Measurements from ENCODE around the gene ZNF708. TPM values are rescaled to one million over a fixed set of nuclear protein-coding genes. Genes with fewer than 3 reads are reported as not detected.
"Not testable (repeated sequence)": the region's sequence is repeated elsewhere in the genome, so short reads cannot be mapped to it uniquely, and the experiment has no call there.

Gene ZNF708
- total RNA-seq, 1 donor from 2014 or later = 35.9 TPM

GRCh38 chr19:21352830-21353229, 23.6 kb upstream of the ZNF708 start:
- H3K9me3 Mint-ChIP-seq = peaks cover 52% of the 10 kb centered on the region
- no peak overlapping the region for H3K27ac Mint-ChIP-seq
- Histone ChIP-seq H3K4me3 (no peak overlapping the region), H4K20me1 (ENCODE audit: low read depth) (no peaks in the 10 kb centered on the region), H3K36me3 (no peaks in the 10 kb centered on the region), H3K4me1 (no peaks in the 10 kb centered on the region), H3F3A (ENCODE audit: low read depth) (no peaks in the 10 kb centered on the region), H2AFZ (replicated peaks) (no peak overlapping the region), H3K4me2 (no peak overlapping the region), H3K9me3 (ENCODE audit: low read depth) (no peaks in the 10 kb centered on the region), H3K79me2 (ENCODE audit: low read depth) (no peaks in the 10 kb centered on the region), H3K27me3 (no peaks in the 10 kb centered on the region), H3K27ac (no peak overlapping the region), H3K9ac (no peak overlapping the region)
- DNase-seq (ENCODE audit: low spot score) = no peak
- no peaks in the 10 kb centered on the region for H3K4me1 Mint-ChIP-seq
- TF ChIP-seq EZH2 (IDR thresholded peaks at IDR 0.05) (no peak), EZH2phosphoT487 (IDR thresholded peaks at IDR 0.05) (no peak), CTCF (IDR thresholded peaks at IDR 0.05) (no peak)
- H3K4me3 Mint-ChIP-seq = no peak overlapping the region
- H3K27me3 Mint-ChIP-seq (ENCODE audit: insufficient read depth, low read depth) = peaks cover 10% of the 10 kb centered on the region
- H3K36me3 Mint-ChIP-seq = no peaks in the 10 kb centered on the region

- not testable (repeated sequence) for DNase-seq (ENCODE audit: low spot score); H3K4me3 ChIP-seq; H3K4me1 Mint-ChIP-seq; H3F3A ChIP-seq (ENCODE audit: low read depth); H3K27me3 Mint-ChIP-seq (ENCODE audit: insufficient read depth, low read depth); H4K20me1 ChIP-seq (ENCODE audit: low read depth); H3K27ac Mint-ChIP-seq; H3K9ac ChIP-seq; H3K79me2 ChIP-seq (ENCODE audit: low read depth); H3K4me1 ChIP-seq; H3K9me3 ChIP-seq (ENCODE audit: low read depth); H2AFZ ChIP-seq (replicated peaks); H3K27ac ChIP-seq; H3K36me3 ChIP-seq; H3K27me3 ChIP-seq; H3K36me3 Mint-ChIP-seq; H3K4me3 Mint-ChIP-seq; H3K4me2 ChIP-seq
- H3K9me3 Mint-ChIP-seq = peaks cover 29% of the 10 kb centered on the region
These were observed 15.6 kb upstream of the ZNF708 start for GRCh38 chr19:21344841-21345240.

GRCh38 chr19:21335721-21336120, 6.5 kb upstream of the ZNF708 start:
- no peaks in the 10 kb centered on the region for H3K27me3 Mint-ChIP-seq (ENCODE audit: insufficient read depth, low read depth)
- peaks cover under 1% of the 10 kb centered on the region for H3K36me3 Mint-ChIP-seq

More at GRCh38 chr19:21335721-21336120, 6.5 kb upstream of the ZNF708 start:
- no peaks in the 10 kb centered on the region for H3F3A ChIP-seq (ENCODE audit: low read depth)
- H3K4me3 ChIP-seq = no peak overlapping the region
- no peaks in the 10 kb centered on the region for H4K20me1 ChIP-seq (ENCODE audit: low read depth)
- H3K27ac ChIP-seq = no peak overlapping the region
- H3K4me2 ChIP-seq = no peak overlapping the region
- H3K36me3 ChIP-seq = no peaks in the 10 kb centered on the region
- no peaks in the 10 kb centered on the region for H3K79me2 ChIP-seq (ENCODE audit: low read depth)
- no peak overlapping the region for H3K4me3 Mint-ChIP-seq
- DNase-seq (ENCODE audit: low spot score) = no peak
- H3K27ac Mint-ChIP-seq = no peak overlapping the region
- no peaks in the 10 kb centered on the region for H3K4me1 Mint-ChIP-seq
- H3K9me3 Mint-ChIP-seq = peaks cover 50% of the 10 kb centered on the region
- no peaks in the 10 kb centered on the region for H3K4me1 ChIP-seq
- H3K27me3 ChIP-seq = no peaks in the 10 kb centered on the region
- H3K9me3 ChIP-seq (ENCODE audit: low read depth) = no peaks in the 10 kb centered on the region
- H3K9ac ChIP-seq = no peak overlapping the region
- peak; percentile 16 for TF ChIP-seq CTCF (IDR thresholded peaks at IDR 0.05)
- TF ChIP-seq EZH2 (IDR thresholded peaks at IDR 0.05) = no peak
- TF ChIP-seq EZH2phosphoT487 (IDR thresholded peaks at IDR 0.05) = no peak
- H2AFZ ChIP-seq (replicated peaks) = no peak overlapping the region
